ENCODE results near the gene VAMP8.
A peak's percentile ranks its signal among the peaks of the same experiment; 100 is the strongest.

Gene VAMP8

DNA sequence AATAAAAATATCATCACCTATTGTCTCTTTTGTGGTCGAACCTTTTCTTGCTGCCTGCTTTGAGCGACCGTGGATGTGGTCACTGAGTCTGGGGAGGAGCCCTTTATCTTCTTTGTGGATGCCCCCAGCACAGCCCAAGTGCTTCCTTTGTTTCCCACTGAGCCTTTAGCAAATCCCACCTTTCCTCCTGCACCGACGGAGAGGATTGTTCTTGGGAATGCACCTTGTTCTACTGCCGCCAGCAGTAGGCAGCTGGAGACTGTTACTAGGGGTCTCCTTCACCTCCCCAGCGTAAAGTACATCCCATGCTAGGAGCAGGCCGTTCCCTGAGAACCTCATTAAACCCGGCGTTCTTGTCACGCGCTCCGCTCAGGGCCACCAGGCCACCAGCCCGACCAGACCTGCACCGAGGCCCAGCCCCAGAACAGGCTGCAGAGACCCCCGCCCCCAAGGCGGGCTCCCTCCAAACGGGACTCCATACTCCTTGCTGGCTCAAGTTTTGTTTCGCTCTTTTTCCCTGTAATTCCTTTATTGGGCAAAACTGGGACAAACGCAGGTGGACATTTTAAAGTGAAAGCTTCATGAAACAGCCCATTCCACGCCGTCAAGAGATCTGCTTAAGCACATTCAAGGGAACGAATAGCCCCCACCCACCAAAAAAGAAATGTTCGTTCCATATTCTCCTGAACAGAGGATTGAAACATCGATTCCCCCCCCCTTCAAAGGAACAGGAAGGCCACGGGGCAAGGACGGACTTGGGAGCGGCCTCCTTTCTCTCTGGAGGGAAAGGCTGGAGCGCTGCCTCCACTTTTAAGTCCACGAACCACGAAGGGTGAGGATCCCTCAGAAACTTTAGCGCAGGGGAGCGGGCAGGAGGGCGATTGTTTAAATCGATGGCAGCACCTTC, 39.5 kb upstream of the VAMP8 start:
- H2BK5ac ChIP-seq (ENCODE audit: low read depth, low read length, poor library complexity): peak overlapping the region; percentile 95
- peak overlapping the region; percentile 95 for H3K4ac ChIP-seq (ENCODE audit: low read depth, low read length)
- peak overlapping the region; percentile 90 for H3K18ac ChIP-seq (ENCODE audit: low read length)
- H3K9ac ChIP-seq (ENCODE audit: low read length): peak overlapping the region; percentile 88
- no peaks in the 10 kb centered on the region for H3K27me3 ChIP-seq (ENCODE audit: insufficient read depth, low read length)
- H3K79me2 ChIP-seq (ENCODE audit: control insufficient read depth, insufficient read depth, low read length, poor library complexity): peaks cover 26% of the 10 kb centered on the region
- WGBS (ENCODE audit: extremely low coverage, insufficient coverage, insufficient read length): no CpG with 5 or more reads among the region's 35 CpGs
- peak overlapping the region; percentile 99 for H3K27ac ChIP-seq (ENCODE audit: low read depth, low read length)
- peak overlapping the region; percentile 88 for H2BK120ac ChIP-seq (ENCODE audit: insufficient read depth, low read length, poor library complexity)
- H4K91ac ChIP-seq (ENCODE audit: low read depth, low read length): peak overlapping the region; percentile 98
- no peak overlapping the region for H3K23ac ChIP-seq (ENCODE audit: low read length)
- peak overlapping the region; percentile 94 for H3K14ac ChIP-seq (ENCODE audit: low read length)
- H3K36me3 ChIP-seq (ENCODE audit: control insufficient read depth in 1 of 2, insufficient read depth in 2 of 2, low read length in 2 of 2): peaks cover 3 to 15% of the 10 kb centered on the region in 2 experiments
- peak overlapping the region; percentile 17 for H2BK12ac ChIP-seq (ENCODE audit: low read length)
- peak overlapping the region; percentile 91 for H4K12ac ChIP-seq (ENCODE audit: low read depth, low read length)
- DNase-seq: peak in 1 of 2 donors; percentile 21
- H2AFZ ChIP-seq (ENCODE audit: insufficient read depth, low read length, poor library complexity): peak overlapping the region; percentile 77
- peak overlapping the region; percentile 65 for H3K4me2 ChIP-seq (ENCODE audit: low read length)
- H2AK5ac ChIP-seq (ENCODE audit: low read length): peak overlapping the region; percentile 65
- H4K8ac ChIP-seq (ENCODE audit: low read depth, low read length): peak overlapping the region; percentile 95
- H3K4me1 ChIP-seq (ENCODE audit: control insufficient read depth in 1 of 2, insufficient read depth in 2 of 2, low read length in 2 of 2): peaks cover 0 to 7% of the 10 kb centered on the region in 2 experiments
- H3K79me1 ChIP-seq (ENCODE audit: low read length): peaks cover 21% of the 10 kb centered on the region
- H3K4me3 ChIP-seq (ENCODE audit: low read depth, low read length): peak overlapping the region; percentile 77
- peaks cover 2% of the 10 kb centered on the region for H3K9me3 ChIP-seq (ENCODE audit: insufficient read depth, low read depth, low read length)

DNA sequence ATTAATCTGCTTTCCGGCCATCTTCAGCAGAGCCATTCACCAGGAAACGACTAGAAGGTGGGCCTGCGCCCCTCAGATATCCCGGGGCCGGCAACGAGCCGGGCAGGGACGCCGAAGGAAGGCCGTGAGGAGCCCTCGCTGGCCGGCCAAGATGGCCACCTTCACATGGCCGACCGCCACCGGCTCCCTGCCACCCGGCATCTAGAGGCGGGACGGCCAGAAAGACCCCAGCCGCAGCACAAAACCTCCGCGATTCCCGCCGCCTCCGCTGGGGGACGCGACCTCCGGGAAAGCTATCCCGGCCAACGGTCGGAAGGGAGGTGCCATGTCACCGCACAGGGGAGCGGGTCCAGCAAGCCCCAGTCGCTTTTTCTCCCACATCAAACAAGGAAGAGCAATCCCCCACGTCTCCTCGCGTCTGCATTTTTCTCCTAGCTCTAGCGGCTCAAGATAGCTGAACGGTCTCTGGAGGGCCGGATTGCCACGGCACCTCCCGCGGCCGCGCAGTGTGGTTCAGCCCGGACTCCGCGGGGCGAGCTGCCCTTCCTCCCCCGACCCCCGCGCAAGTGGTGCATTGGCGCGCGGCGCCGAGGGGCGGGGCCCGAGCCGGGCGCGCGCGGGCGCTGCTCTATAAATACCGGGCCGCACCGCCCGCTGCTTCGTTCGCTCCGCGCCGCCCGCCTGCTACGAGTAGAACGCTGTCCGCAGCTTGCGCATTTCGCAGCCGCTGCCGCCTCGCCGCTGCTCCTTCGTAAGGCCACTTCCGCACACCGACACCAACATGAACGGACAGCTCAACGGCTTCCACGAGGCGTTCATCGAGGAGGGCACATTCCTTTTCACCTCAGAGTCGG, 38.7 kb upstream of the VAMP8 start, which contains the start of gene MAT2A:
TSS of gene MAT2A (plus strand) at position 662 of the 854 bp plus-strand sequence. CDS start at position 782, 120 bp downstream.
- H2BK120ac ChIP-seq (ENCODE audit: insufficient read depth, low read length, poor library complexity): peak within 1 kb of the TSS; percentile 93
- H3K4me3 ChIP-seq (ENCODE audit: low read depth, low read length): peak within 1 kb of the TSS; percentile 96
- peak within 1 kb of the TSS; percentile 100 for H3K4ac ChIP-seq (ENCODE audit: low read depth, low read length)
- peaks cover 21% of the 10 kb centered on the region for H3K79me1 ChIP-seq (ENCODE audit: low read length)
- H3K4me2 ChIP-seq (ENCODE audit: low read length): peak within 1 kb of the TSS; percentile 69
- H4K91ac ChIP-seq (ENCODE audit: low read depth, low read length): peak within 1 kb of the TSS; percentile 98
- H3K36me3 ChIP-seq (ENCODE audit: control insufficient read depth in 1 of 2, insufficient read depth in 2 of 2, low read length in 2 of 2): peaks cover 3 to 22% of the 10 kb centered on the region in 2 experiments
- H2AK5ac ChIP-seq (ENCODE audit: low read length): peak within 1 kb of the TSS; percentile 100
- H2AFZ ChIP-seq (ENCODE audit: insufficient read depth, low read length, poor library complexity): peak within 1 kb of the TSS; percentile 94
- peak within 1 kb of the TSS; percentile 95 for H4K8ac ChIP-seq (ENCODE audit: low read depth, low read length)
- no peak within 1 kb of the TSS for H3K23ac ChIP-seq (ENCODE audit: low read length)
- peak within 1 kb of the TSS; percentile 100 for H3K18ac ChIP-seq (ENCODE audit: low read length)
- peak within 1 kb of the TSS; percentile 99 for H3K9ac ChIP-seq (ENCODE audit: low read length)
- H4K12ac ChIP-seq (ENCODE audit: low read depth, low read length): peak within 1 kb of the TSS; percentile 95
- peak; percentile 89 to 94 for DNase-seq
- H3K27me3 ChIP-seq (ENCODE audit: insufficient read depth, low read length): no peaks in the 10 kb centered on the region
- H3K27ac ChIP-seq (ENCODE audit: low read depth, low read length): peak within 1 kb of the TSS; percentile 99
- peaks cover 0 to 7% of the 10 kb centered on the region in 2 experiments for H3K4me1 ChIP-seq (ENCODE audit: control insufficient read depth in 1 of 2, insufficient read depth in 2 of 2, low read length in 2 of 2)
- peak within 1 kb of the TSS; percentile 97 for H2BK5ac ChIP-seq (ENCODE audit: low read depth, low read length, poor library complexity)
- peaks cover 26% of the 10 kb centered on the region for H3K79me2 ChIP-seq (ENCODE audit: control insufficient read depth, insufficient read depth, low read length, poor library complexity)
- peak within 1 kb of the TSS; percentile 86 for H2BK12ac ChIP-seq (ENCODE audit: low read length)
- no CpG with 5 or more reads among the region's 92 CpGs for WGBS (ENCODE audit: extremely low coverage, insufficient coverage, insufficient read length)
- peak within 1 kb of the TSS; percentile 100 for H3K14ac ChIP-seq (ENCODE audit: low read length)
- H3K9me3 ChIP-seq (ENCODE audit: insufficient read depth, low read depth, low read length): peaks cover 2% of the 10 kb centered on the region

DNA sequence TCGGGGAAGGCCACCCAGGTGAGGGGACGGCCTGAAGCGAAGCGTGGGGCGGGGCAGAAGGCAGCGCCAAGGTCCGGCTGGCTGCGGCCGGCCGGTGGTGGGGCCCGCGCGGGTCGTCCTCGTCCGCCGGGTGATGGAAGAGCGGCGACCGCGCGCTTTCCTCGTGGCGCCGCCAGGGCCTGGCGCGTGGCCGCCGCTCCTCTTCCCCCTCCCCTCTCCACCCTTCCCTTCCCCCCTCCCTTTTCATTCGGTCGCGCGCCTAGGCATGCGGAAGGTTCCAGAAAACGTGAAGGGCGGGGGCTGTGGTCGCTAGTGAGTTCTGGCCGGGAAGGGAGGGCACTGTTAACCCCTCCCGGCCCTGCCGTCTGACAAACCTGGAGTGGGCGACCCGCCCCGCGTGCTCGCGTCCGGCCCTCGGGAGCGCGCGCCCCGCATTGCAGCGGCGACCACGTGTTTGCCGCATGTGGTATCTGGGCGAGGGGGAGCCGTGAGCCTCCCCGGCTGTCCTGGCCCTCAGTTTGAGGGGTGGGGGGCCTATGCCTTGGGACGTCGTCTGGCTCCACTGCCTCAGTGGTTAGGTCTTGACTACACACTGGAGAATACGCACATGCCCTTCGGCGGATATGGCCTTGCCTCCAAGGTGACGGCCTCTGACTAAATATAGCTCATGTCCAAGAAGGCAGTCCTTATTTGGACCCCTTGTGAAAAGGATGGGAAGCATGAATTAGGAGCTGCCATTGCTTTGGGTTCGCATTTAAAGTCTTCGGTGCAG, 37.8 kb upstream of the VAMP8 start:
- Histone ChIP-seq H3K9ac (ENCODE audit: low read length) (peak overlapping the region; percentile 99), H2BK120ac (ENCODE audit: insufficient read depth, low read length, poor library complexity) (peak overlapping the region; percentile 93), H4K8ac (ENCODE audit: low read depth, low read length) (peak overlapping the region; percentile 91), H3K4me2 (ENCODE audit: low read length) (peak overlapping the region; percentile 69), H3K9me3 (ENCODE audit: insufficient read depth, low read depth, low read length) (peaks cover 2% of the 10 kb centered on the region), H3K23ac (ENCODE audit: low read length) (no peak overlapping the region), H4K12ac (ENCODE audit: low read depth, low read length) (peak overlapping the region; percentile 95), H2AK5ac (ENCODE audit: low read length) (peak overlapping the region; percentile 100), H3K27ac (ENCODE audit: low read depth, low read length) (peak overlapping the region; percentile 79), H3K79me1 (ENCODE audit: low read length) (peaks cover 21% of the 10 kb centered on the region), H2BK12ac (ENCODE audit: low read length) (peak overlapping the region; percentile 86), H3K14ac (ENCODE audit: low read length) (peak overlapping the region; percentile 100), H3K4ac (ENCODE audit: low read depth, low read length) (peak overlapping the region; percentile 100), H3K79me2 (ENCODE audit: control insufficient read depth, insufficient read depth, low read length, poor library complexity) (peaks cover 26% of the 10 kb centered on the region), H3K18ac (ENCODE audit: low read length) (peak overlapping the region; percentile 100), H3K4me1 (ENCODE audit: control insufficient read depth in 1 of 2, insufficient read depth in 2 of 2, low read length in 2 of 2) (peaks cover 0 to 7% of the 10 kb centered on the region in 2 experiments), H3K4me3 (ENCODE audit: low read depth, low read length) (peak overlapping the region; percentile 96), H3K27me3 (ENCODE audit: insufficient read depth, low read length) (no peaks in the 10 kb centered on the region), H2BK5ac (ENCODE audit: low read depth, low read length, poor library complexity) (peak overlapping the region; percentile 95), H4K91ac (ENCODE audit: low read depth, low read length) (peak overlapping the region; percentile 98), H2AFZ (ENCODE audit: insufficient read depth, low read length, poor library complexity) (peak overlapping the region; percentile 88), H3K36me3 (ENCODE audit: control insufficient read depth in 1 of 2, insufficient read depth in 2 of 2, low read length in 2 of 2) (peaks cover 3 to 27% of the 10 kb centered on the region in 2 experiments)
- DNase-seq: peak in 1 of 2 donors; percentile 43
- WGBS (ENCODE audit: extremely low coverage, insufficient coverage, insufficient read length): no CpG with 5 or more reads among the region's 67 CpGs
